Epithelial cell of esophagus (primary cell): ENCODE measurements around the gene RPS5.
A peak's percentile ranks its signal among the peaks of the same experiment; 100 is the strongest.
"Not testable (repeated sequence)": the region's sequence is repeated elsewhere in the genome, so short reads cannot be mapped to it uniquely, and the experiment has no call there.

Experiments used
- DNase-seq: peaks from one replicate; pipeline ENCODE4 v3.0.0; 2010; ENCODE audit warnings: low read depth
- H3K4me3 ChIP-seq: 2 replicates; pipeline ENCODE4 v1.5.1; 2011; ENCODE audit warnings: mild to moderate bottlenecking, low read length, control low read depth
- CTCF ChIP-seq: IDR thresholded peaks from 2 replicates; pipeline ENCODE4 v1.5.1; 2011; ENCODE audit warnings: low read depth, mild to moderate bottlenecking, low read length, control low read depth, inconsistent platforms; ENCODE audit not compliant: insufficient read depth; ENCODE audit errors: missing control alignments

Gene RPS5

GRCh38 chr19:58428617-58429016 is 41.5 kb downstream of the RPS5 start:
- H3K4me3 ChIP-seq: no peak overlapping the region
- TF ChIP-seq CTCF: no peak
- peak; percentile 97 for DNase-seq

GRCh38 chr19:58429745-58430144 is 42.7 kb downstream of the RPS5 start:
- H3K4me3 ChIP-seq: no peak overlapping the region
- DNase-seq: peak; percentile 58
- TF ChIP-seq CTCF: no peak

DNA sequence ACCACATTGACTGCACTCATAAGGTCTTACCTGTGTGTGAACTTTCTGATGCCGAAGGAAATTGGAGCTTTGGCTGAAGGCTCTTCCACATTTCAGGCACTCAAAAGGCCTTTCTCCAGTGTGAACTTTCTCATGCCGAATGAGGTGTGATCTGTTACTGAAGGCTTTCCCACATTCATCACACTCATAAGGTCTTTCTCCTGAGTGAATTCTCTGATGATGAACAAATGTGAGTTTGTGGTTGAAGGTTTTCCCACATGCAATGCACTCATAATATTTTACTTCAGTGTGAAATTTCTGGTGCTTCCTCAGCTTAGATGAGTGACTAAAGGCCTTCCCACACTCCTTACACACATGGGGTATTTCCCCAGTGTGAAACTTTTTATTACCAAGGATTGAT is 47.1 kb downstream of the RPS5 start:
- no peak for DNase-seq
- H3K4me3 ChIP-seq: no peak overlapping the region
- TF ChIP-seq CTCF: no peak

- peak; percentile 100 for DNase-seq
- H3K4me3 ChIP-seq: peak within 1 kb of the TSS; percentile 82
- TF ChIP-seq CTCF: no peak
Observed at GRCh38 chr19:58439576-58440554, 52.8 kb downstream of the RPS5 start, which contains the start of gene ZNF132. Gene ZNF132, minus strand, starts transcription at chr19:58440153. Its CDS starts 332 bp downstream, at chr19:58439821.

DNA sequence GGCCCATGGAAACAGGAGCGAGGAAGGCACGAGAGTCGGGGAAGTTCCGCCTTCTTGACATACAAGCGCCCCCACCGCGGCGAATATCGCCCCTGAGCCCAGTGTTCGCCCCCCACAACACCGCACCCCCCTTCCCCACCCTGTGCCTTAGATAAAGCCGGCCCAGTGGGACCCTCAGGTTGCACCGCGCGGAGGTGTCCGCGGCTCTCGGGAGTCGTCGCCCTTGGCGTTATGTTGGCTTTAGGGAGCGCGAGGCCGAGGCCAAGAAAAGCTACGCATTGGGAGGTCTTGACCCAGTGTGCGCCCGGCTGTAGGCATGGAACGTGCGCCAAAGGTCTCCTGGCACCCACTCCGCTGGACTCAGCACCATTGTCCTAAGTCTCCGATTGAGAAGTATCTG is 53.5 kb downstream of the RPS5 start:
- TF ChIP-seq CTCF: no peak
- H3K4me3 ChIP-seq: peak overlapping the region; percentile 82
- DNase-seq: no peak

GRCh38 chr19:58442986-58443385 is 55.9 kb downstream of the RPS5 start:
- not testable (repeated sequence) for DNase-seq, H3K4me3 ChIP-seq
